CD14-positive monocyte (primary cell): Measurements from ENCODE around the gene MCM10. TPM values are rescaled to one million over a fixed set of nuclear protein-coding genes. Genes with fewer than 3 reads are reported as not detected.

Source experiments
- DNase-seq, 3 donors: peaks; one replicate each; pipeline ENCODE4 v3.0.0-alpha.2; 2011 to 2022
- H2AFZ ChIP-seq: 2 replicates; pipeline ENCODE4 v1.6.0; 2012; ENCODE audit warnings: mild to moderate bottlenecking, low read depth, low read length, inconsistent platforms; ENCODE audit not compliant: insufficient read depth, poor library complexity, severe bottlenecking
- H3K27ac ChIP-seq, 2 donors: 1 replicate in 1 of 2; 2 replicates in 1 of 2; pipeline ENCODE4 v1.5.1; 2012 to 2013; ENCODE audit warnings: low read length in 2 of 2, control low read depth in 1 of 2, inconsistent platforms in 1 of 2, low read depth in 1 of 2, mild to moderate bottlenecking in 1 of 2
- H3K27me3 ChIP-seq, 2 donors: one replicate each; pipeline versions ENCODE4 v1.6.0 to v1.6.1; 2011 to 2013; ENCODE audit warnings: low read length in 2 of 2; ENCODE audit not compliant: control insufficient read depth in 2 of 2, insufficient read depth in 2 of 2
- H3K36me3 ChIP-seq, 2 donors: replicated peaks in 1 of 2; 1 replicate in 1 of 2; 2 replicates in 1 of 2; pipeline versions ENCODE4 v1.5.1 to v1.6.1; 2012 to 2013; ENCODE audit warnings: low read length in 2 of 2, control low read depth in 1 of 2, inconsistent platforms in 1 of 2, mild to moderate bottlenecking in 1 of 2; ENCODE audit not compliant: insufficient read depth in 2 of 2, control insufficient read depth in 1 of 2
- H3K4me1 ChIP-seq, 2 donors: 1 replicate in 1 of 2; 2 replicates in 1 of 2; pipeline versions ENCODE4 v1.5.1 to v1.6.1; 2012 to 2013; ENCODE audit warnings: low read length in 2 of 2, control low read depth in 1 of 2, inconsistent platforms in 1 of 2, mild to moderate bottlenecking in 1 of 2, moderate library complexity in 1 of 2; ENCODE audit not compliant: insufficient read depth in 2 of 2, control insufficient read depth in 1 of 2
- H3K4me2 ChIP-seq: replicated peaks from 2 replicates; pipeline ENCODE3; 2012; ENCODE audit warnings: low read length, moderate library complexity, mild to moderate bottlenecking; ENCODE audit not compliant: poor library complexity, severe bottlenecking; ENCODE audit errors: extremely low read depth
- H3K4me3 ChIP-seq, 3 experiments: fragments of 200-600 bp in 1 of 3; sonication (generic) in 1 of 3; replicated peaks in 1 of 3; 1 replicate in 2 of 3; 2 replicates in 1 of 3; pipeline ENCODE4 v1.5.1; 2011 to 2013; ENCODE audit warnings: low read length in 3 of 3, mild to moderate bottlenecking in 3 of 3, control low read depth in 2 of 3, low read depth in 2 of 3, inconsistent platforms in 1 of 3, moderate library complexity in 1 of 3
- H3K79me2 ChIP-seq: 2 replicates; pipeline ENCODE4 v1.6.0; 2012; ENCODE audit warnings: mild to moderate bottlenecking, control low read depth, inconsistent platforms, low read length, moderate library complexity; ENCODE audit not compliant: insufficient read depth
- H3K9ac ChIP-seq: 2 replicates; pipeline ENCODE4 v1.6.0; 2017; ENCODE audit warnings: low read length, mild to moderate bottlenecking; ENCODE audit not compliant: insufficient read depth, poor library complexity, severe bottlenecking
- H3K9me3 ChIP-seq, 2 donors: replicated peaks in 1 of 2; 1 replicate in 1 of 2; 2 replicates in 1 of 2; pipeline versions ENCODE4 v1.5.1 to v1.6.1; 2012 to 2013; ENCODE audit warnings: low read length in 2 of 2, control low read depth in 1 of 2; ENCODE audit not compliant: control insufficient read depth in 1 of 2, insufficient read depth in 1 of 2
- H4K20me1 ChIP-seq: 2 replicates; pipeline ENCODE4 v1.6.0; 2012; ENCODE audit warnings: mild to moderate bottlenecking, low read length, control low read depth, moderate library complexity; ENCODE audit not compliant: insufficient read depth
- H3K27ac Mint-ChIP-seq, 7 donors: one replicate each; pipeline ENCODE4 v1.8.0; 2020; ENCODE audit warnings: mild to moderate bottlenecking in 7 of 7, mixed read lengths in 7 of 7, moderate library complexity in 6 of 7, inconsistent platforms in 2 of 7
- H3K27me3 Mint-ChIP-seq, 3 donors: one replicate each; pipeline ENCODE4 v1.8.0; 2021 to 2022; ENCODE audit warnings: low read depth in 3 of 3, mild to moderate bottlenecking in 3 of 3, mixed read lengths in 3 of 3, moderate library complexity in 3 of 3, inconsistent platforms in 1 of 3
- H3K36me3 Mint-ChIP-seq, 2 donors: one replicate each; pipeline ENCODE4 v1.8.0; 2020; ENCODE audit warnings: mixed read lengths in 2 of 2, inconsistent platforms in 1 of 2, mild to moderate bottlenecking in 1 of 2
- H3K4me1 Mint-ChIP-seq: one replicate; pipeline ENCODE4 v1.8.0; 2020; ENCODE audit warnings: mild to moderate bottlenecking, mixed read lengths
- H3K4me3 Mint-ChIP-seq, 2 donors: one replicate each; pipeline ENCODE4 v1.8.0; 2020; ENCODE audit warnings: mild to moderate bottlenecking in 2 of 2, mixed read lengths in 2 of 2, moderate library complexity in 1 of 2
- H3K9me3 Mint-ChIP-seq, 7 donors: one replicate each; pipeline ENCODE4 v1.8.0; 2020 to 2022; ENCODE audit warnings: mixed read lengths in 7 of 7, mild to moderate bottlenecking in 6 of 7, moderate library complexity in 6 of 7, inconsistent platforms in 2 of 7
- CTCF ChIP-seq: fragments of 200-600 bp; IDR thresholded peaks from one replicate; pipeline ENCODE4 v1.8.0; 2022; ENCODE audit warnings: antibody characterized with exemption, mild to moderate bottlenecking
- WGBS: methylation state at CpG from one replicate; pipeline ENCODE4 v1.1.5; 2013; ENCODE audit warnings: missing lambda C conversion rate; ENCODE audit not compliant: insufficient coverage; 5-methylcytosine and 5-hydroxymethylcytosine counted together
- intact Hi-C, 2 donors: fragments of 100-400 bp; cut with micrococcal nuclease; formaldehyde crosslinking; loops; one replicate each; pipeline versions ENCODE4 v1.15.0 to v1.15.1; 2023
- polyA plus RNA-seq, 3 donors: library from polyadenylated mRNA; depleted of rRNA in 1 of 3; unstranded in 2 of 3; stranded (reverse) in 1 of 3; fragments of 300-500 nt in 2 of 3; fragments of >200 nt in 1 of 3; fragmentation: Illumina TruSeq in 2 of 3; gene quantifications; 1 replicate in 2 of 3; 2 replicates in 1 of 3; pipeline ENCODE4 v1.2.3, GENCODE V29; 2012 to 2021

Gene MCM10
- polyA plus RNA-seq, 3 donors = not detected

GRCh38 chr10:13187135-13187534, 25.8 kb downstream of the MCM10 start:
- H3K4me3 ChIP-seq = no peak overlapping the region
- intact Hi-C loops = no loop called here
- H3K27me3 ChIP-seq = no peaks in the 10 kb centered on the region
- Mint-ChIP-seq H3K9me3 (peaks cover 0 to 9% (median 0%) of the 10 kb centered on the region in 7 donors), H3K36me3 (peaks cover 36 to 69% of the 10 kb centered on the region in 2 donors), H3K4me1 (no peaks in the 10 kb centered on the region), H3K27me3 (peaks cover 0 to 2% (median 0%) of the 10 kb centered on the region in 3 donors), H3K27ac (no peak overlapping the region), H3K4me3 (no peak overlapping the region)
- H2AFZ ChIP-seq = no peak overlapping the region
- no peaks in the 10 kb centered on the region for H3K79me2 ChIP-seq
- H3K9ac ChIP-seq = no peak overlapping the region
- peaks cover 19 to 78% of the 10 kb centered on the region in 2 donors for H3K36me3 ChIP-seq
- H3K4me1 ChIP-seq = no peaks in the 10 kb centered on the region
- no CpG with 5 or more reads among the region's 3 CpGs for WGBS
- no peaks in the 10 kb centered on the region for H3K9me3 ChIP-seq
- H3K27ac ChIP-seq = no peak overlapping the region
- H4K20me1 ChIP-seq = no peaks in the 10 kb centered on the region
- no peak for DNase-seq
- no peak overlapping the region for H3K4me2 ChIP-seq
- no peak for TF ChIP-seq CTCF

DNA sequence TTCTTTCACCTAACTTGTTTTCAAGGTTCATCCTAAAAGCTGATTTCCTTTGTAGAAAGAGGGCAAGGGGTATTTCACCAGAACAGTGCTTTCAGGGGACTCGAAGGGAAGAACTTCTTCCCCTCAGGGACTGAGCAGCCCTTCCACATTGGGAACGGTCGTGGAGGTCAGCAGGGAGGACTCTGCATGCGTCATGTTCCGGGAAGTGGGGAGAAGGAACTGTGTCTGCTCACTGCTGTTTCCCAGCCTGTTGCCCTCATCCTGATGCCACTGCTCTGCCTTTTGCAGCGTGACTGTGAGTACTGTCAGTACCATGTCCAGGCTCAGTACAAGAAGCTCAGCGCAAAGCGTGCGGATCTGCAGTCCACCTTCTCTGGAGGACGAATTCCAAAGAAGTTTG, 27.2 kb downstream of the MCM10 start:
- 99% methylated on average over 8 of the region's 10 CpGs for WGBS
- Histone ChIP-seq H4K20me1 (no peaks in the 10 kb centered on the region), H3K9ac (no peak overlapping the region), H3K9me3 (no peaks in the 10 kb centered on the region), H3K4me1 (no peaks in the 10 kb centered on the region), H3K27ac (no peak overlapping the region), H3K27me3 (no peaks in the 10 kb centered on the region), H3K4me2 (no peak overlapping the region), H3K36me3 (peaks cover 19 to 76% of the 10 kb centered on the region in 2 donors), H3K4me3 (no peak overlapping the region), H3K79me2 (no peaks in the 10 kb centered on the region), H2AFZ (no peak overlapping the region)
- no peak overlapping the region for H3K27ac Mint-ChIP-seq
- DNase-seq = no peak
- peaks cover 0 to 7% (median 0%) of the 10 kb centered on the region in 7 donors for H3K9me3 Mint-ChIP-seq
- H3K27me3 Mint-ChIP-seq = peaks cover 0 to 2% (median 0%) of the 10 kb centered on the region in 3 donors
- intact Hi-C loops = no loop called here
- peaks cover 36 to 69% of the 10 kb centered on the region in 2 donors for H3K36me3 Mint-ChIP-seq
- TF ChIP-seq CTCF = no peak
- H3K4me1 Mint-ChIP-seq = no peaks in the 10 kb centered on the region
- no peak overlapping the region for H3K4me3 Mint-ChIP-seq
